AG04449 (cell line): Measurements from ENCODE around the gene APOH.

ENCODE experiments used
- CTCF ChIA-PET: fragments of 350-600 bp; formaldehyde crosslinking; extraction: SDS; loops from one replicate; lab custom pipeline; 2021; ENCODE audit warnings: antibody characterized with exemption; lab: Yijun Ruan, JAX
- POLR2A ChIA-PET: fragments of 400-600, 350-600 bp; formaldehyde crosslinking; extraction: SDS; loops from one replicate; lab custom pipeline; 2020; ENCODE audit warnings: antibody characterized with exemption, inconsistent platforms; lab: Yijun Ruan, JAX
- DNase-seq: peaks from one replicate; pipeline ENCODE4 v3.0.0-alpha.2; 2010; ENCODE audit warnings: low read depth, low spot score
- H3K4me3 ChIP-seq: 2 replicates; pipeline ENCODE4 v1.5.1; 2011; ENCODE audit warnings: low read depth, mild to moderate bottlenecking, control low read depth, low read length
- TF ChIP-seq, protein P1 (sequence below): IDR thresholded peaks from one replicate; pipeline ENCODE4 v1.5.1; 2011; ENCODE audit warnings: mild to moderate bottlenecking, moderate library complexity, low read length, control low read depth, inconsistent platforms; ENCODE audit not compliant: insufficient read depth; ENCODE audit errors: missing control alignments

Gene APOH

DNA sequence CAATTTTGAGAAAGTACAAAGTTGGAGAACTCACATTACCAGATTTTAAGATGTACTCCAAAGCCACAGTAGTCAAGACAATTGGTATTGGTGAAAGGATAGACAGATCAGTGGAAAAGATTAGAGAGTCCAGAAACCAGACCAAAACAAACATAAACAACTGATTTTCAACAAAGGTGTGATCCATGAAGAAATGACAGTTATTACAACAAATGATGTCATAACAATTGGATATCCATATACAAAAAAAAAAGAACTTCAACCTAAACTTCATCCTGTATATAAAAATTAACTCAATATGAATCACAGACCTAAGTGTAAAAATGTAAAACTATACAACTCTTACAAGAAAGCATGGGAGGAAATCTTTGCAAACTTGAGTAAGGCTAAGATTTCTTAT is 45.7 kb downstream of the APOH start:
- TF ChIP-seq, protein P1, sequence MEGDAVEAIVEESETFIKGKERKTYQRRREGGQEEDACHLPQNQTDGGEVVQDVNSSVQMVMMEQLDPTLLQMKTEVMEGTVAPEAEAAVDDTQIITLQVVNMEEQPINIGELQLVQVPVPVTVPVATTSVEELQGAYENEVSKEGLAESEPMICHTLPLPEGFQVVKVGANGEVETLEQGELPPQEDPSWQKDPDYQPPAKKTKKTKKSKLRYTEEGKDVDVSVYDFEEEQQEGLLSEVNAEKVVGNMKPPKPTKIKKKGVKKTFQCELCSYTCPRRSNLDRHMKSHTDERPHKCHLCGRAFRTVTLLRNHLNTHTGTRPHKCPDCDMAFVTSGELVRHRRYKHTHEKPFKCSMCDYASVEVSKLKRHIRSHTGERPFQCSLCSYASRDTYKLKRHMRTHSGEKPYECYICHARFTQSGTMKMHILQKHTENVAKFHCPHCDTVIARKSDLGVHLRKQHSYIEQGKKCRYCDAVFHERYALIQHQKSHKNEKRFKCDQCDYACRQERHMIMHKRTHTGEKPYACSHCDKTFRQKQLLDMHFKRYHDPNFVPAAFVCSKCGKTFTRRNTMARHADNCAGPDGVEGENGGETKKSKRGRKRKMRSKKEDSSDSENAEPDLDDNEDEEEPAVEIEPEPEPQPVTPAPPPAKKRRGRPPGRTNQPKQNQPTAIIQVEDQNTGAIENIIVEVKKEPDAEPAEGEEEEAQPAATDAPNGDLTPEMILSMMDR: no peak
- no peak overlapping the region for H3K4me3 ChIP-seq
- POLR2A ChIA-PET: no interaction called here
- CTCF ChIA-PET: interaction anchor here (1.7 kb wide), 1 partner anchor 19 kb away, joined by 4 read pairs; no protein-coding TSS in a partner anchor
- DNase-seq: no peak

DNA sequence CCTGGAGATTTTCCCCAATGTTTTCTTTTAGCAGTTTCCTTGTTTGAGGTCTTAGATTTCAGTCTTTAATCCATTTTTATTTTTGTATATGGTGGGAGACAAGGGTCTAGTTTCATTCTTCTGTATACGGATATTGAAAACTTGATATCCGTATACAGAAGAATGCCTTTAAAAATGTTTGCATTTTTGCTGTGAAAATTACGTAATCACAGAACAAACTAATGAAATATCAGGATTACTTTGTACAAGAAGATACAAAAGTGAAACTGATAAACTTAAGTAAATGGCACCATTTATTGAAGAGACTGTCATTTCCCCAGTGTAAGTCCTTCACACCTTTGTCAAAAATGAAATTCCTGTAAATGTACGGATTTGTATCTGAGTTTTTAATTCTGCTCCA is 50.6 kb downstream of the APOH start:
- TF ChIP-seq, protein P1: no peak
- ChIA-PET CTCF (interaction anchor here (1.4 kb wide), 1 partner anchor 13 kb away, joined by 3 read pairs; no protein-coding TSS in a partner anchor), POLR2A (no interaction called here)
- no peak overlapping the region for H3K4me3 ChIP-seq
- DNase-seq: no peak

DNA sequence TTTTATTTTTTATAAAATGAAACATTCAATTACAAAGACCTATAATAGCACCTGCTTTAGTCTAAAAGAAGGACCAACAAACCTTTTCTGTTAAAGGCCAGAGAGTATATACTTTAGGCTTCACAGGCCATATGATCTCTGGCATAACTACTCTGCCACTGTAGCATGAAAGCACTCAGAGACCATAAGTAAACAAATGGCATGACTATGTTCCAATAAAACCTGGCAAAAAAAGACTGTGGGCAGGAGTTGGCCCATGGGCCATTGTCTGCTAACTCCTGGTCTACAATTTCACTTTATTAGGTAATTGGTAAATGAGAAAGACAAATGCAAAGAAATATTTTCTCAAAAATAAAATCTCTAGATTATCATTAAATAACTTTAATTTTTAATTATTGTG is 52.2 kb downstream of the APOH start:
- TF ChIP-seq, protein P1: no peak
- ChIA-PET POLR2A (no interaction called here), CTCF (interaction anchor here (1.0 kb wide), 1 partner anchor 23 kb away, joined by 3 read pairs; no protein-coding TSS in a partner anchor)
- H3K4me3 ChIP-seq: no peak overlapping the region
- DNase-seq: no peak

DNA sequence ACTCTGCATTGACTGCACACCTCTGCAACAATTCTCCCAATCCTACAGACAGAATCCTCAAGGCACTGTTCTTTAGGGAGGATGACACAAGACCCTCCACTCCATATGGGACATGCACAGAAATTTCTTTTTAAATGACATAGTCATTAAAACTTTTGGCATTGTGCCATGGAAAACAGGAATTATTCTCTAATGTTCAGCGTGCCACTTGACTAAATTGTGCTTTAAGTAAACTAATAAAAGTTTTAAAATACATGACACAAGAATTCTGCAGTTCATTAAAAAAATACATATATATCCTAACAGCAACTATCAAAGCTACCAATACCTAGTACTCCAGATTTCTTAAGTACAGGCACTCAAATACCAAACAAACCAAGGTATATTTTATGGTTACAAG is 53.3 kb downstream of the APOH start:
- H3K4me3 ChIP-seq: no peak overlapping the region
- TF ChIP-seq, protein P1: no peak
- ChIA-PET POLR2A (no interaction called here), CTCF (interaction anchor here (1.4 kb wide), 1 partner anchor 11 kb away, joined by 4 read pairs; no protein-coding TSS in a partner anchor)
- no peak for DNase-seq

DNA sequence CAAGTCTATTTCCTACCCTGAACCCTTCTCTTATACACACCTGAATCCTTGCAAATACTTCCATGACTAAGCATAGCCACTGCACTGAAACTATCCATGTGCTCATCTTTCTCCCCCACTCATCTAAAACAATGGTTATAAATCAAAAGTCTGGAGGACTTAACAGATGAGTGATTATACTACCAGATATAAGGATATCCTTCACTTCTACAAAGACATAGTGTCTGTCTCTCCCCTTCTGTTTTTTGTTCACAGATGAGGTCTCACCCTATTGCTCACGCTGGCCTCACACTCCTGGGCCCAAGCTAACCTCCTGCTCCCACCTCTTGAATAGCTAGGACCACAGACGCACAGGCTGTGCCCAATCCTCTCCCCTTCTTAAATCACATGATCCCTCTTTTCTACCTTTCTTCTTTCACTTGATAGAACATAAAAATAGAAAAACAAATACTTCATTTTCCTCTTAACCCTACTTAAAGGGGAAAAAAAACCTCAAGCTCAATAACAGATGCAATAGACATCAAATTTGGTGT is 56.5 kb downstream of the APOH start:
- POLR2A ChIA-PET: no interaction called here
- TF ChIP-seq, protein P1: no peak
- no peak overlapping the region for H3K4me3 ChIP-seq
- DNase-seq: no peak
- CTCF ChIA-PET: interaction anchor here (0.9 kb wide), 1 partner anchor 41 kb away, joined by 4 read pairs; no protein-coding TSS in a partner anchor

DNA sequence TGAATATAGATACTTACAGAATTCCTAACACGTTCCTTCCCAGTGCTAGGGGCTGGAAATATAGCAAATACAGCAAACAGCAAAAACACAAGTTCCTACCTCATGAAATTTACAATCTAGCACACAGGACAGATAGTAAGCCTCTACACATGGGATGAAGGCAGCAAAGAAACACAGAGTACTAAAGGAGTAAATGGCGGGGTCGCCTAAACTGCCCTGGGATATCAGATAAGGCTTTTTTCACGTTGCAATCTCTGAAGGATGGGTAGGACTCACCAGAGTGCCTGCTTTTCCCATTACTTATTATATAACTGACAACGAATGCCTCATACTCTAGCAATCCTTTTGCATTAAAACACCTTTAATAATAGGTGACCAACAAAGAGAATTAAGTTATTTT is 57.1 kb downstream of the APOH start:
- ChIA-PET POLR2A (no interaction called here), CTCF (no interaction called here)
- no peak for DNase-seq
- H3K4me3 ChIP-seq: no peak overlapping the region
- TF ChIP-seq, protein P1: no peak
